ENCODE data around the gene DNHD1. TPM values are rescaled to one million over a fixed set of nuclear protein-coding genes. Genes with fewer than 3 reads are reported as not detected.

Gene DNHD1
- total RNA-seq, 1 donor from 2014 or later = 12.0 TPM

DNA sequence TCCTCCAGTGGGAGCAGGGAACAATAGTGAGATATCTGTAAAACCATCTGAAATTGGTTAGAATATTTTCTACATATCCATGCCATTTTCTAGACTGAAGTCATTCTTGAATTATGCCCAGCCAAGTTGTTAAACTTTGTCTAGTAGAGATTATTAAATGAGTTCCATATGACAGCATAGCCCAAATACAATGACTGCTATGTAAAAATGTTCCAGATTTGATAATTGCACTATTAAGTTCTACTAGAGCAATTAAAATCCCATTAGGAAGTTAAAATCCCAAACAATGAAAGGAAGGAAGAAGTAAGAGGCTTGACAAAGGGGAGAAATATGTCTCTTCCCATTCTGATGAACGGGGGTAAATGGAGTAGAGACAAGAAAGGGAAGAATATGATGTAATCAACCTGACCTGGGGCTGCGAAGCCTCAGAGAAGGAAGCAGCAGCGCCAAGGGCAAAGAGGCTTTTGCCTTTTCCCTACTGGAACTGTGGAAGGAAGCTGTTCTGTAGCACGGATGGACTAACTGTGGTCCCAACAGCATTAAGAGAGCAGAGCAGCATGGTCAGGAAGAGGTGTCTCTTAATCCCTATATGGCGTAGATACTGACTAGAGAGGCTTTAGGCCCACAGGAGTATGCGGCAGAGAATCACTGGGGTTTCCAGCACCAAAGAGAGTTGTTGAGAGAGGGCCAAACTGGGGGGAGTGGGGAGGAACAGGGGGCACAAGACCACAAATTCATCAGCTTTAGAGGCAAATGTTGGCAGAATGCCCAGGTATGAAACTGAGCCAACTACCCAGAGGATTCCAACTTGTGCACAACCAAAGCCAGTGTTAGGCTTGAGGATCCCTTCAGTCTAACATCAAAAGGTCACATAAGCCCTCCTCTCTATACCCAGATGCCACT lies 79.6 kb downstream of the DNHD1 start:
- H3K27ac ChIP-seq = peak overlapping the region; percentile 36
- ATAC-seq (peak in 1 of 2 donors; percentile 53), DNase-seq (no peak)
- peaks cover 4% of the 10 kb centered on the region for H3K36me3 ChIP-seq
- H3K27me3 ChIP-seq (ENCODE audit: low read depth) = no peaks in the 10 kb centered on the region
- H3K4me1 ChIP-seq = no peaks in the 10 kb centered on the region
- no peaks in the 10 kb centered on the region for H3K9me3 ChIP-seq
- intact Hi-C loops (cut with DNase I) = no loop called here
- TF ChIP-seq, protein P1, sequence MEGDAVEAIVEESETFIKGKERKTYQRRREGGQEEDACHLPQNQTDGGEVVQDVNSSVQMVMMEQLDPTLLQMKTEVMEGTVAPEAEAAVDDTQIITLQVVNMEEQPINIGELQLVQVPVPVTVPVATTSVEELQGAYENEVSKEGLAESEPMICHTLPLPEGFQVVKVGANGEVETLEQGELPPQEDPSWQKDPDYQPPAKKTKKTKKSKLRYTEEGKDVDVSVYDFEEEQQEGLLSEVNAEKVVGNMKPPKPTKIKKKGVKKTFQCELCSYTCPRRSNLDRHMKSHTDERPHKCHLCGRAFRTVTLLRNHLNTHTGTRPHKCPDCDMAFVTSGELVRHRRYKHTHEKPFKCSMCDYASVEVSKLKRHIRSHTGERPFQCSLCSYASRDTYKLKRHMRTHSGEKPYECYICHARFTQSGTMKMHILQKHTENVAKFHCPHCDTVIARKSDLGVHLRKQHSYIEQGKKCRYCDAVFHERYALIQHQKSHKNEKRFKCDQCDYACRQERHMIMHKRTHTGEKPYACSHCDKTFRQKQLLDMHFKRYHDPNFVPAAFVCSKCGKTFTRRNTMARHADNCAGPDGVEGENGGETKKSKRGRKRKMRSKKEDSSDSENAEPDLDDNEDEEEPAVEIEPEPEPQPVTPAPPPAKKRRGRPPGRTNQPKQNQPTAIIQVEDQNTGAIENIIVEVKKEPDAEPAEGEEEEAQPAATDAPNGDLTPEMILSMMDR (IDR thresholded peaks at IDR 0.05) = no peak
- no peak overlapping the region for H3K4me3 ChIP-seq

DNA sequence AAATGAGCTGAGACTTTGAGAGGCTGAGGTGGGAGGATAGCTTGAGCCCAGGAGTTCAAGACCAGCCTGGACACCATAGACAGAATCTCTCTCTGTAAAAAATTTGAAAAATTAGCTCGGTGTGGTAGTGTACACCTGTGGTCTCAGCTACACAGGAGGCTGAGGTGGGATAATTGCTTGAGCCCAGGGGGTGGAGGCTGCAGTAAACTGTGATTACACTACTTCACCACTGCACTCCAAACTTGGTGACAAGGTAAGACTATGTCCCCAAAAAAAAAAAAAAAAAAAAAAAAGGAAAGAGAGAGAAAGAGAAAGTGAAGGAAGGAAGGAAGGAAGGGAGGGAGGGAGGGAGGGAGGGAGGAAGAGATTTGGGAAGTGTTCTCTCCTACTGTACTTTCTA lies 81.1 kb downstream of the DNHD1 start:
- DNase-seq (no peak), ATAC-seq (no peak)
- peaks cover 4% of the 10 kb centered on the region for H3K36me3 ChIP-seq
- H3K9me3 ChIP-seq = peaks cover 5% of the 10 kb centered on the region
- no peak overlapping the region for H3K27ac ChIP-seq
- no peaks in the 10 kb centered on the region for H3K27me3 ChIP-seq (ENCODE audit: low read depth)
- intact Hi-C loops (cut with DNase I) = no loop called here
- TF ChIP-seq, protein P1 (IDR thresholded peaks at IDR 0.05) = no peak
- H3K4me1 ChIP-seq = no peaks in the 10 kb centered on the region
- no peak overlapping the region for H3K4me3 ChIP-seq

DNA sequence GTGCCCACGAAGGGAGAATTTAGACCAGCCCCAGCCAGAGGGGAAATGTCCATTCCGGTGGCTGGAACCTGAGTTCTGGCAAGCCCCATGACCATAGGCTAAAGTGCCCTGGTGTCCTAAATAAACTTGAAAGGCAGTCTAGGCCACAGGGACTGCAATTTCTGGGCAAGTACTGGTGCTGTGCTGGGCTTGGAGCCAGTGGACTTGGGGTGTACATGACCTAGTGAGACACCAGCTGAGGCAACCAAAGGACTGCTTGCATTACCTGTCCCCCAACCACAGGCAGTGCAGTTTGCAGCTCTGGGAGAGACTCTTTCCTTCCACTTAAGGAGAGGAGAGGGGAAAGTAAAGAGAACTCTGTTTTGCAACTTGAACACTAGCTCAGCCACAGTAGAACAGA lies 82.6 kb downstream of the DNHD1 start:
- intact Hi-C loops (cut with DNase I) = no loop called here
- DNase-seq (no peak), ATAC-seq (no peak)
- H3K36me3 ChIP-seq = peaks cover 4% of the 10 kb centered on the region
- TF ChIP-seq, protein P1 (IDR thresholded peaks at IDR 0.05) = no peak
- no peak overlapping the region for H3K27ac ChIP-seq
- peaks cover 21% of the 10 kb centered on the region for H3K9me3 ChIP-seq
- H3K4me1 ChIP-seq = no peaks in the 10 kb centered on the region
- H3K4me3 ChIP-seq = no peak overlapping the region
- no peaks in the 10 kb centered on the region for H3K27me3 ChIP-seq (ENCODE audit: low read depth)

DNA sequence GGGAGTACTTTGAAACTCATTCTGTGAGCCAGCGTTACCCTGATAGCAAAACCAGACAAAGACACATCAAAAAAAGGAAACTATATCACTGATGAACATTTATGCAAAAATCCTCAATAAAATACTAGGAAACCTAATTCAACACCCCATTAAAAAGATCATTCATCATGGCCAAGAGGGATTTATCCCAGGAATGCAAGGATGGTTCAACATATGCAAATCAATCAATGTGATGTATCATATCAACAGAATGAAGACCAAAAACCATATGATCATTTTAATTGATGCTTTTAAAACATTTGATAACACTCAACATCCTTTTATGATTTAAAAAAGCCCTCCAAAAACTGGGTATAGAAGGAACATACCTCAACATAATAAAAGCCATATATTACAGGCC lies 86.5 kb downstream of the DNHD1 start:
- H3K4me1 ChIP-seq = no peaks in the 10 kb centered on the region

DNA sequence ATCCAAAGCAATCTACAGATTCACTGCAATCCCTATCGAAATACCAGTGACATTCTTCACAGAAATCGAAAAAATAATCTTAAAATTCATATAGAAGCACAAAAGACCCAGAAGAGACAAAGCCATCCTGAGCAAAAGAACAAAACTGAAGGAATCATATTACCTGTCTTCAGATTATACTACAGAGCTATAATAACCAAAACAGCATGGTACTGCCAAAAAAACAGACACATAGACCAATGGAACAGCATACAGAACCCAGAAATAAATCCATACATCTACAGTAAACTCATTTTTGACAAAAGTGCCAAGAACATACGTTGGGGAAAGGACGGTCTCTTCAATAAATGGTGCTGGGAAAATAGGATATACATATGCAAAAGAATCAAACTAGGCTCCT lies 87.4 kb downstream of the DNHD1 start:
- Histone ChIP-seq H3K27ac (no peak overlapping the region), H3K27me3 (ENCODE audit: low read depth) (no peaks in the 10 kb centered on the region), H3K4me3 (no peak overlapping the region), H3K9me3 (peaks cover 22% of the 10 kb centered on the region), H3K36me3 (peaks cover 4% of the 10 kb centered on the region), H3K4me1 (no peaks in the 10 kb centered on the region)
- intact Hi-C loops (cut with DNase I) = no loop called here
- ATAC-seq (no peak), DNase-seq (no peak)
- TF ChIP-seq, protein P1 (IDR thresholded peaks at IDR 0.05) = no peak

More for the DNA sequence above, 86.5 kb downstream of the DNHD1 start:
- peaks cover 4% of the 10 kb centered on the region for H3K36me3 ChIP-seq
- no peaks in the 10 kb centered on the region for H3K27me3 ChIP-seq (ENCODE audit: low read depth)
- ATAC-seq = no peak
- TF ChIP-seq, protein P1 (IDR thresholded peaks at IDR 0.05) = no peak
- H3K27ac ChIP-seq = no peak overlapping the region
- H3K4me3 ChIP-seq = no peak overlapping the region
- intact Hi-C loops (cut with DNase I) = no loop called here
- peaks cover 22% of the 10 kb centered on the region for H3K9me3 ChIP-seq
- no peak for DNase-seq
